Measurements from ENCODE around the gene ZNF831. TPM values are rescaled to one million over a fixed set of nuclear protein-coding genes. Genes with fewer than 3 reads are reported as not detected.

ZNF831 gene
- total RNA-seq, 2 donors from 2014 or later, result 13.5 to 17.8 TPM

DNA sequence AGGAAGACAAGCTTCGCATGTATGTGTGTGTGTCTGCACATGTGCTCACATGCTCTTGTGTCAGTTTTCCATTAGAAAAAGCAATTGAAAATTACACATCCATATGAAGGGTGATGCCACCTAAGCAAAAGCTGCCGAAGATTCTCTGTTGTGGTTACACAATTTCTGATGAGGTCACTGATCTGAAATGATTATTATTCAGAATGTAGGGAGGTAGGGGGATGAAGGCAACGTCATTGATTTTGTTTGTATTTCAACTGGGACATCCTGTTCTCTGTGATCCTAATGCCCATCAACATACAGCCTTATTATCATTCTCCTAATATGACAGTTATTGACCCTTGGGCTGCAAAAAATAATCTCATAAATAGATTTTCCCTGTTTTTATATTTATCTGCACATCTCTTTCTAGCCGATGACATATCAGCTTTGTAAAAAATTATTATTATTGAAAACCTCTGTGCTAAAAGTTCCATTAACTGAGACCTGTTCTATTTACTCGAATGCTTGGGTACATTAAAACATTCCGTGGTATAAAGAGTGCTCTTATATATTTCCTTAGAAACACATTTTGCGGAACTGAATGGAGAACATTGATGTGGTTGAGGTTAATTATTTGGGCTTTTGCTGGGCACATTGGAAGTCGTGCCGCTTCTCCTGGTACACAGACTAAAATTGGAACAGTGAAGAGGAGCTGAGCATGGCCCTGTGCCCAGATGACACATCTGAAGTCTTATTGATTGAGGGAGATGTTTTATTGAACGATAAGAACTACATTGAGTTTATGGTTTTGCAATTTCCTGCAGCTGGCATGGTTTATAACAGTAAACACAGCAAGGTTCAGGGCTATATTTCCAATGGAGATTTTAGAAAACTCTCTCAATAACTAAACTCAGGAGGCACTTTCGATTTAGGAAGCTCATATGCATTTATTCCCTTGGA lies 51.3 kb downstream of the ZNF831 start:
- Mint-ChIP-seq H3K9me3 (no peaks in the 10 kb centered on the region), H3K27ac (peak overlapping the region; percentile 63), H3K36me3 (ENCODE audit: low read depth) (peaks cover 77% of the 10 kb centered on the region), H3K27me3 (no peaks in the 10 kb centered on the region), H3K4me1 (peaks cover 4% of the 10 kb centered on the region), H3K4me3 (no peak overlapping the region)
- ATAC-seq (replicated peaks), result no peak

DNA sequence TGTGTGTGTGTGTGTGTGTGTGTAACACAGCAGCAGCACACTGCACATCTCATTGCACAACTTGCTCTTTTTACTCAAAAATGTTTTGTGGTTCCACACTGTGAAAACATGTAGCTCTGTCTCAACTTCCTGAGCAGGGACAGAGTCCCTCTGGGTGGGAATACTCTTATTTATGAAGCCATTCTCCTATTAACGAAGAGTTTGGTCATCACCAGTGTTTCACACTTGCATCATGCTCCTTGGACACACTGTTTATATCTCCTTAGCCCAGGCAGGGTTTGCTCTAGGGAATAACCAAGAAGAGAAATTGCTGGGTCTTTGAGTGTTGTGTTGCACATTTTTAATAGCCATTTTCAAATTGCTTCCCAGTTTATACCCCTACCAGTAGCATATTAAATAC lies 53.6 kb downstream of the ZNF831 start:
- no peak overlapping the region for H3K4me3 Mint-ChIP-seq
- ATAC-seq (replicated peaks), result no peak
- H3K9me3 Mint-ChIP-seq, result no peaks in the 10 kb centered on the region
- H3K36me3 Mint-ChIP-seq (ENCODE audit: low read depth), result peaks cover 57% of the 10 kb centered on the region
- H3K4me1 Mint-ChIP-seq, result peaks cover 4% of the 10 kb centered on the region
- H3K27ac Mint-ChIP-seq, result no peak overlapping the region
- no peaks in the 10 kb centered on the region for H3K27me3 Mint-ChIP-seq

DNA sequence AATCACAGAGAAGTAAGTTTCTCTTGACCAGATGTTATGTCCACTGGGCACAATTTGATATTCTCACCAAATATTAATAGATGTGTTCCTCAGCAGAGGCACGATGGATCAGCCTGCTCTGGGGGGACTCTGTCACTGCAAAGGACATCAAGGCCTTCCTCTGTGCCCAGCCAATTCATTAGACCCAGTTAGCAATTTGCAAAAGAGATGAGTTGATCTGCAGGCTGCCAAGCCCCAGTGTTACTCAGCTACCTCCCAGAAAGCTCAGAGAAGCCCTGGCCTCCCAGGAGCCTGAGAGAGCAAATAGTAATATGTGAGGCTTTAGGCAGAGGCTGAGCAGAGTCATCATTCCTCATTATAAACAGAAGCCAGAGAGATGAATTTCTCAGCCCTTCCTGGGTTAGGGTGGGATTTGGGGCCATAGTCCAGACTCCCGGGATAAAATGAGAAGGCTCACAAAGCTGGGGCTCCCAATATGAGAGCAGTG lies 54.2 kb downstream of the ZNF831 start:
- Mint-ChIP-seq H3K9me3 (no peaks in the 10 kb centered on the region), H3K27ac (no peak overlapping the region), H3K4me3 (no peak overlapping the region), H3K36me3 (ENCODE audit: low read depth) (peaks cover 50% of the 10 kb centered on the region), H3K27me3 (no peaks in the 10 kb centered on the region), H3K4me1 (peaks cover 7% of the 10 kb centered on the region)
- ATAC-seq (replicated peaks), result no peak

DNA sequence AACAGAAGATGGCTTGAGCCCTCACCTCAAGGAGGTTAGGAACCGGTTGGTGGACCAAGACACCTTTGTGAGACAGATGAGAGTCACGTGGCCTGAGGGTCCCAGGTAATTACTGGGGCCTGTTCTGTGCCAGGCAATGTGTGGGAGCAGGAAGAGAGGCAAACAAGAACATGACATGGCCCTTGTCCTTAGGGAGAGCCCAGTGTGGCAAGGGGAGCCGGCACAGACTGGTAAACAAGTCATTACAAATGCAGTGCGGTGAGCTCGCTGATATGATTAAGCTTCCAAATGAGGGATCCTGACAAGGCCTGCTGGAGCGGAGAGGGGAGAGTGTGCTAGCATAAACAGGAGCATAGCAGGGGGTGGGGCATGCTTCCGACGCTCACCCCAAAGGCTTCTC lies 55.6 kb downstream of the ZNF831 start:
- no peak for ATAC-seq (replicated peaks)
- Mint-ChIP-seq H3K27me3 (no peaks in the 10 kb centered on the region), H3K4me3 (no peak overlapping the region), H3K27ac (no peak overlapping the region), H3K36me3 (ENCODE audit: low read depth) (peaks cover 38% of the 10 kb centered on the region), H3K4me1 (peaks cover 9% of the 10 kb centered on the region), H3K9me3 (no peaks in the 10 kb centered on the region)

DNA sequence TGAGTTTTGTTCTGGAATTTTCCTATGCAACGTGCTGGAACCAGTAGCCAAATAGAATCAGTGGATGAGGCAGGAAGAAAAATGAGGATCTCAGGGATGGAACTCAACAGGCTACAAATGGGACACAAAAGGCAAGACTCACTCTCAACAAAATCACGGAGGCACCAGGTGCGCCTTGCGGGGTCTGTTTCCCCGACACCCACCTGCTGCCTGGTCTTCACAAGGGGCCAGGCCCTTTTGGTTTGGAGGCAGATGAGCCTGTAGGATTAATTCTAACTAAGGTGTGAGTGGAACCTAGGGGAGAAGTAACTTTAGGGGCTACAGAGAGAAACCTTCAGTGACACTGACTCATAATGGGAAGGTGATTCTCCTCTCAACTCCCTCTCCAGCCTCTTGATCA lies 56.5 kb downstream of the ZNF831 start:
- Mint-ChIP-seq H3K36me3 (ENCODE audit: low read depth) (peaks cover 33% of the 10 kb centered on the region), H3K4me1 (peaks cover 4% of the 10 kb centered on the region), H3K27me3 (no peaks in the 10 kb centered on the region), H3K27ac (no peak overlapping the region), H3K4me3 (no peak overlapping the region), H3K9me3 (no peaks in the 10 kb centered on the region)
- no peak for ATAC-seq (replicated peaks)

DNA sequence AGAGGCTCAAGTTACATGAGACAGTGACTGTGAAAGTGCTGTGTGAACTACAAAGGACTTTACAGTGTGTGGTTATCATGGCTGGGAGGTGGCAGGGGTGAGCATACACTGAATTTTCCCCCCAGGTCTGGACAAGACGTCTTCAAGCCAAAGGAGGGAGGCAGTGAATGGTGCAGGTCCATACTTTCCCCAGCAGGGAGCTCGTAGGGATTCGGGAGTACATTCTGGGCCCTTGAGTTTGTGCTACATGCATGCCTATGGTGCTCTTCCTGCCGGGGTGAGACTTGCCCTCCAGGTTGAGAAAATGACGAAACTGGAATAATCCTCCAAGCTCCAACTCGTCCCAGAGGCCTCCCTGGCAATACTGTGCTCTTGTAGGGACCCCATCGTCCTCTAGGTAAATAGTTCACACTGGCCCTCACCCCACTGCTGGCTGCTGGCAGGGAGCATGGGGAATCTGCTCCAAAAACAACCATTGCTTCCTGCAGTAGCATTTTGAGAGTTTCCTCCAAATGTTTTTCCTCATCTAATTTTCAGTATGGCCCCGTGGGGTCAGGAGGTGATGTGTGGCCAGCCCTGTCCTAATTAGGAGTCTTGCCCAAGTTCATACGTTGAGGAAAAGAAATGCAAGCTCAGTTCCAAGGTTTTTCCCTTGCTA lies 57.6 kb downstream of the ZNF831 start:
- no peaks in the 10 kb centered on the region for H3K9me3 Mint-ChIP-seq

DNA sequence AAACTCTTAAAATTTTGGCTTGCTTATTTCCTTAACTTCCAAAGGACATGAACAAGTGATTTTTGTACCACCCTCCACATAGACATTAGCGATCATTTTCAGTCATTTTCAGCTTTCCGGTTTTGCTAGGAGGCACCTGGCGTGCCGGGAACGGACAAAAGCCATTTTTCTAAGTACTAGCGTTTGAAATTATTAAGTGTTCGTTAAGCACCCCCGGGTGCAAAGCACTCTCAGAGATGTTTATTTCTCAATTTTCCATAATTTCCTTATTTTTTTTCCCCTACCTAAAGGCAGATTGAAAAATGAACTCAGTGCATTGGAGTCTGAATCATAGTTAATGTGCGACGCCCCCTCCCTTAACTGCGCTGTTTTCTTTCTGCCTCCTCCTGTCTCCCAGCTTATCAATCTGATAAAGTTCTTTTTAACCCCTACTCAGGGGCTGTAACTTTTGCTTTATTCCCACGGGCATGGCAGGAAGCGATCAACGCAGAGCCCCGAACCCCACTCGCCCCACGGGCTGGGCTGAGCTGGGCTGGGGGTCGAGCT lies 58.2 kb downstream of the ZNF831 start:
- peak; percentile 6 for ATAC-seq (replicated peaks)
- Mint-ChIP-seq H3K4me1 (peaks cover 4% of the 10 kb centered on the region), H3K4me3 (peak overlapping the region; percentile 68), H3K9me3 (no peaks in the 10 kb centered on the region), H3K27me3 (no peaks in the 10 kb centered on the region), H3K36me3 (ENCODE audit: low read depth) (peaks cover 29% of the 10 kb centered on the region), H3K27ac (no peak overlapping the region)

More for the DNA sequence above, 57.6 kb downstream of the ZNF831 start:
- H3K36me3 Mint-ChIP-seq (ENCODE audit: low read depth), result peaks cover 29% of the 10 kb centered on the region
- H3K4me3 Mint-ChIP-seq, result peak overlapping the region; percentile 68
- no peaks in the 10 kb centered on the region for H3K27me3 Mint-ChIP-seq
- peaks cover 4% of the 10 kb centered on the region for H3K4me1 Mint-ChIP-seq
- no peak overlapping the region for H3K27ac Mint-ChIP-seq
- no peak for ATAC-seq (replicated peaks)

DNA sequence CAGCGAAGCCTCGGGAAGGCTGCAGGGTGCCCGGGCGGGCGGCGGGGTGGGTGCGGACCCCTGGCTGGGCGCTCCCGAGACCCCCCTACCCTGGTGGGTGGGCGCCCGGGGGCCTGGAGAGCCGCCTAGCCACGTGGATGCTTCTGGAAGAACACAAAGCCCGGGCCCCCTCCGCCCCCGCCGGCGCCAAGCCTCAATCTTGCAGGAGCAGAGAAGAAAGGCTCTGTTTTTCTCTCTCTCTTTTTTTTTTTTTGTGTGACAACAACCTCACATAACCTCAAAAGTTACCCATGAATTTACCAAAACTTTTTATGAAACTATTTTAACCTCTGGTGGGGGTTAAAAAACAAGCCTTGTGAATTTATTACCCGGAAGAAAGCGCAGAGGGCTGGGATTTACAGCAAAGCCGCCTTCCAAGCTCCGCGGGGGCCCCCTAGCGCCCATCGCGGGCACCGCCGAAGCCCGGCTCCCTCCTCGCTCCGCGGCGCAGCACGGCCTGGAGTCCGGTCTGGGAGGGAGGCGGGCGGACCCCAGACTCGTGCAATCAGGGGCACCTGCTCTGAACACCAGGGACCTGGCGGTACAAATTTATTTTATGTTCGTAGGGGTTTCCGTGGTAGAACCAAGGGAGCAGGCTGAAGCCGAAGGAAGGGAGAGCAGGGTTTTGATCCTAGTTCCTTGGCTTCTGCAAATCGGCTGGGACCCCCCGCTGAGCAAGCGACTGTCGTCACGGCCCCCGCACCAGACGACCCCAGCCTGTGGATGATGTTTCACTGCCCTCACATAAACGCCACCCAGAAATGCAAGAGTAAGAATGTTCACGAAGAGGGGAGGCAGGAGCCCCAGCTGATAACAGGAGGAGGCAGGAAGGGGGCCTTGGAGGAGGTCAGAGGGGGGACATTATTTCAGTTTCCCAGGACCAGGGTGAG lies 58.9 kb downstream of the ZNF831 start:
- peak; percentile 94 for ATAC-seq (replicated peaks)
- H3K36me3 Mint-ChIP-seq (ENCODE audit: low read depth), result peaks cover 29% of the 10 kb centered on the region
- peaks cover 4% of the 10 kb centered on the region for H3K4me1 Mint-ChIP-seq
- no peaks in the 10 kb centered on the region for H3K9me3 Mint-ChIP-seq
- peak overlapping the region; percentile 68 for H3K4me3 Mint-ChIP-seq
- H3K27ac Mint-ChIP-seq, result peak overlapping the region; percentile 41
- no peaks in the 10 kb centered on the region for H3K27me3 Mint-ChIP-seq

DNA sequence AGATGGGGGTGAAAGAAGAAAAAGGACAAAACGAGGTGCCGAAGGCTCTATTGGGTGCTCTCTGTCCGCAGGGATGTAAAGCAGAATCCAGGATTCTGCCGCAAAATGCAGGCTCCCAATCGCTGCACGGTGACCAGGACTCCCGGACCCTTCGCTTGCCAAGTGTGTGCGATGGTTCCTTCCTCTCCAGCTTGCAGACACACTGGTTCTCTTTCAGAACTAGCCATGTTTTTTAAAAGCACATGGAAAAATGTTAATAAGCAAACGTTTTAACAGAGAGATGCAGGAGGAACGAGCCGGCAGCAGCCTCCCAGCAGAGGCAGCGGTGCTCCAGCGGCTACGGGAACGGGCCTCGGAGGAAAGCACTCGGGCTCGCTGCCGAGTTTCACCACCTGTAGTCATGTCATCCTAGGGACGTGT lies 59.6 kb downstream of the ZNF831 start:
- Mint-ChIP-seq H3K9me3 (no peaks in the 10 kb centered on the region), H3K4me1 (peaks cover 4% of the 10 kb centered on the region), H3K27ac (peak overlapping the region; percentile 41), H3K4me3 (no peak overlapping the region), H3K27me3 (no peaks in the 10 kb centered on the region), H3K36me3 (ENCODE audit: low read depth) (peaks cover 26% of the 10 kb centered on the region)
- ATAC-seq (replicated peaks), result no peak

DNA sequence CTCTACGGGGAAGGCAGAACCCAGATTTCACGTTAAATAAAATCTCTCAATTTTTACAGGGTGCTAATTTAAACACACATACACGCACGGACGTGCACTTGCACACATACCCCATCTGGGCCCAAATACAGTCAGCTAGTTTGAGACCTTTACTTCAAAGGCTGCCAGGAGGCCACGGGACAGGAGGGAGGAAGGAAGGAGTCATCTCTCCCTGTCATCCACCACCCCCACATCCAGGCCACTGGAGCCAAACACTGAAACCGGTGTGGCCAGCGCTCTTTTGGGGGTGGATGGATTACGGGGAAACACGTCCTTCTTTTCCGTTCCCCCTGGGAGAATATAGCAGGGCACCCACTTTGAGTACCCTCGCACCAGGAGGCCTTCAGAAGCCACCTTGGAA lies 60.1 kb downstream of the ZNF831 start:
- H3K4me1 Mint-ChIP-seq, result peaks cover 5% of the 10 kb centered on the region
- H3K9me3 Mint-ChIP-seq, result no peaks in the 10 kb centered on the region
- H3K4me3 Mint-ChIP-seq, result no peak overlapping the region
- peaks cover 31% of the 10 kb centered on the region for H3K36me3 Mint-ChIP-seq (ENCODE audit: low read depth)
- no peak for ATAC-seq (replicated peaks)
- H3K27me3 Mint-ChIP-seq, result no peaks in the 10 kb centered on the region
- H3K27ac Mint-ChIP-seq, result no peak overlapping the region

DNA sequence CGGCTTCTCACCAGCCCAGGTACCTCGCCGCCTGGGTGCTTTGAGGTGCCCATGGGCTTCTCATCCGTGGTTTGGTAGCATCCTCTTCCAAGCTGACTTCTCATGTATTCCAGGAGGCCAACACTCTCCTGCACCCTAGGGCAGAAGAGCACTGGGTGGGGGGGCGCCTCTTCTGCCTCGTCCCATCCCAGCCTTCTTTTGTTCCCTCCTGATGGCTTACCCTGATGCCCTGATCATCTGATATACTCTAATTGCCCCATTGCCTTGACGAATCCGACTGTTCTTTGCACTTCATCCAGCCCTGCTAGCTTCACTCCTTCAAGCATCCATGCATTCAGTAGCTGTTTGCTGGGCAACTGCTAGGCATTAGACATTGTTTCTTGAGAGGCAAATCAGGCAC lies 60.6 kb downstream of the ZNF831 start:
- H3K36me3 Mint-ChIP-seq (ENCODE audit: low read depth), result peaks cover 36% of the 10 kb centered on the region
- ATAC-seq (replicated peaks), result no peak
- no peaks in the 10 kb centered on the region for H3K27me3 Mint-ChIP-seq
- no peaks in the 10 kb centered on the region for H3K9me3 Mint-ChIP-seq
- H3K4me3 Mint-ChIP-seq, result no peak overlapping the region
- peaks cover 9% of the 10 kb centered on the region for H3K4me1 Mint-ChIP-seq
- H3K27ac Mint-ChIP-seq, result no peak overlapping the region

DNA sequence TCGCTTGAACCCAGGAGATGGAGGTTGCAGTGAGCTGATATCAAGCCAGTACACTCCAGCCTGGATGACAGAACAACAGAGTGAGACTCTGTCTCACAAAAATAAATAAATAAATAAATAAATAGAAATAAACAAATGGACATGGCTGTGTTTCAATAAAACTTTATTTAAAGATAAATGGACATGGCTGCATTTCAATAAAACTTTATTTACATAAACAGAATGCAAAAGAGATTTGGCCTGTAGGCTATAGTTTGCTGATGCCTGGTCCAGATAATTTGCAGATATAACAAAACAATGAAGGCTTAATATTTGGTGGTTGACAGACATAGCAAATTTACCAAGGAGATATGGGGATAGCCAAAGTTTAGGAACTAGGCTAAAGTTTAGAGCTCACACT lies 66.8 kb downstream of the ZNF831 start:
- peaks cover 83% of the 10 kb centered on the region for H3K36me3 Mint-ChIP-seq (ENCODE audit: low read depth)

DNA sequence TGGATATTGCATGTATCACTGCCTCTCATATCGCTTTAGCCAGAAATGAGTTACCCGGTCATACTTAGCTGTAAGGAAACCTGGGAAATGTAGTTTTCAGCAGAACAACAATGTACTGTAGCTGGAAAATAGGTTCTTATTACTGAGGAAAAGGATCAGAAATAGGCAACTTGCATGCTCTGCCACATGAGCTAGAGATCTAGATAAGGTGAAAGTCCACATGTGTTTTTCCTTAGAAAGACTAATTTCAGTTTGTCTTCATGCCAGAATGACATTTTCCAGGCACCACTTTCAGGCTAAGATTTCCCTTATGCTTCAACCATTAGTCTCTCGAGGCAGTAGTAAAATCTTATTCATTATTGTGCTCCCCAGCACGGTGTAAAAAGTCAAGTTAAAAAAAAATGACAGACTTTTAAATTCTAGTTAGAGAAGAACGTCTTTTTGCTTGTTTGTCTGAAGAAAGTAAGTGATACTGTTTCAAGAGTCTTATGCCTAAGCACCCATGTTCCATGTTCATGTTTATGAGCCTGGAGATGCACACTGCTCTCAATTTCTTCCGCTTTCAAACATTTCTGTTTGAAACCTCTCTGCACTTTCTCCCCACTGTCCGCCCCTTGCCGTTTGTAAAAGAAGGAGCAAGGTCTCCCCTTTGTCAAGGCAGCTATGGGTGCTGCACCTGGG lies 67.6 kb downstream of the ZNF831 start:
- Mint-ChIP-seq H3K4me3 (no peak overlapping the region), H3K4me1 (peaks cover 4% of the 10 kb centered on the region), H3K27ac (no peak overlapping the region), H3K9me3 (no peaks in the 10 kb centered on the region), H3K36me3 (ENCODE audit: low read depth) (peaks cover 87% of the 10 kb centered on the region), H3K27me3 (no peaks in the 10 kb centered on the region)
- ATAC-seq (replicated peaks), result no peak

More for the DNA sequence above, 66.8 kb downstream of the ZNF831 start:
- no peaks in the 10 kb centered on the region for H3K9me3 Mint-ChIP-seq
- no peak for ATAC-seq (replicated peaks)
- no peak overlapping the region for H3K4me3 Mint-ChIP-seq
- H3K27ac Mint-ChIP-seq, result no peak overlapping the region
- peaks cover 4% of the 10 kb centered on the region for H3K4me1 Mint-ChIP-seq
- no peaks in the 10 kb centered on the region for H3K27me3 Mint-ChIP-seq

Measured in activated T-helper 17 cell treated with anti-CD3 and anti-CD28 coated beads, Interleukin-2, amount 50 U/mL, for 72 hours (primary cell).